CD4-positive, alpha-beta T cell treated with Interleukin-12 subunit alpha and Interleukin-12 subunit beta, for 1 hour (primary cell): ENCODE data around the gene CDC14A.
"Not testable (repeated sequence)": the region's sequence is repeated elsewhere in the genome, so short reads cannot be mapped to it uniquely, and the experiment has no call there.

ENCODE experiments used
- DNase-seq: peaks from one replicate; pipeline ENCODE4 v3.0.0-alpha.2; 2020

CDC14A gene

DNA sequence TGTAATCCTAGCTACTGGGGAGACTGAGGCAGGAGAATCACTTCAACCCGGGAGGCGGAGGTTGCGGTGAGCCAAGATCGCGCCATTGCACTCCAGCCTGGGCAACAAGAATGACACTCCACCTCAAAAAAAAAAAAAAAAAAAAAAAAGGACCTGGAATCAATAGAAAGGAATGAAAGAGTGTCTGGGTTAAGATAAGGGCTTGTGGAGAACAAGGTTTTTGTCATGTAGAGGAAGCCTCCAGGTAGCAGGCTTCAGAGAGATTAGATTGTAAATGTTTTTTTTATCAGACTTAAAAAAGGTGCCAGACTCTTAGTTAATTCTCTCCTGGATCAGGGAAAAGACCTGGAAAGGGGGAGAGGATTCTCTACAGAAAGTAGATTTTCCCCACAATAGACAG lies 14.4 kb upstream of the CDC14A start:
- DNase-seq, result not testable (repeated sequence)

DNA sequence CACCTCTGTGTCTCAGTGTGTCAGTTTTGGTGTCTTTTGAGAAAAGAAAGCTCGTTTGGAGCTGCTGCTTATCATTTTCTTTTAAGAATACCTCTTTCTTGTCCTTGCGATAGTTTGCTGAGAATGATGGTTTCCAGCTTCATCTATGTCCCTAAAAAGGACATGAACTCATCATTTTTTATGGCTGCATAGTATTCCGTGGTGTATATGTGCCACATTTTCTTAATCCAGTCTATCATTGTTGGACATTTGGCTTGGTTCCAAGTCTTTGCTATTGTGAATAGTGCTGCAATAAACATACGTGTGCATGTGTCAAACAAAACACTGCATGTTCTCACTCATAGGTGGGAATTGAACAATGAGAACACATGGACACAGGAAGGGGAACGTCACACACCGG lies 12.6 kb upstream of the CDC14A start:
- not testable (repeated sequence) for DNase-seq

DNA sequence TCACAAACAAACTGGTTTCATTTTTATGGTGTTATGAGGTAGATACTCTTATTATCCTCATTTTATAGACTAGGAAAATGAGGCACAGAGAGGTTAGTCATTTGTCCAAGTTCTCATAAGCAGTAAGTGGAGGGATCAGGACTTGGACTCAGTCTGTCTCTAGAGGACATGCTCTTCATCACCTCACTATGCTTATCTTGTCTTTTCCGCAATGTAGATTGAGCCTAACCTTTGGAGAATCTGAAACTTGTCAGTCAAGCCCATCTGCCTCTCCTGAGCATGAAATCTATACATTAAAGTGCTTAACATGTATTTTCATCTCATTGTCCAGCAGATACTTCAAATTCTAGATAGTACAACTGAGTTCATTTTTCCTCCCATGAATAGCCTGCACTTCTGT lies 11.8 kb upstream of the CDC14A start:
- DNase-seq, result no peak

DNA sequence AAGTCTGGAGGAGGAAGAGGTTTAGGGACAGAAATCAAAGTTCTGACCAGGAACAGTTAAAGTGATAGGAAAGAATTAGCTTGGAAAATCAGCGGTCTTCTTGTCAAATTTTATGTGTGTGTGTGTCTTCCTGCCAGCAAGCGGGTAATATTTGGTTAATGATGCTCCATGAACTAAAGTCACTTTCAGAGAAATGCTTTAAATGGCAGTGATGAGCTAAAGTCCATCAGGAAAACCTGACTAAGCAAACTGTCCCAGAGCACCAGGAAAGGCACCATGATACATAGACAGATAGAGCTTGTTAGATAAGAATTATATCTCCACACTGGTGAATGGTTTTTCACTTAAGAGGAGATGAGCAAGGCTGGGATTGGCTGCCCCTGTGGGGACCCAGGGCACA lies 10.0 kb upstream of the CDC14A start:
- DNase-seq, result no peak

DNA sequence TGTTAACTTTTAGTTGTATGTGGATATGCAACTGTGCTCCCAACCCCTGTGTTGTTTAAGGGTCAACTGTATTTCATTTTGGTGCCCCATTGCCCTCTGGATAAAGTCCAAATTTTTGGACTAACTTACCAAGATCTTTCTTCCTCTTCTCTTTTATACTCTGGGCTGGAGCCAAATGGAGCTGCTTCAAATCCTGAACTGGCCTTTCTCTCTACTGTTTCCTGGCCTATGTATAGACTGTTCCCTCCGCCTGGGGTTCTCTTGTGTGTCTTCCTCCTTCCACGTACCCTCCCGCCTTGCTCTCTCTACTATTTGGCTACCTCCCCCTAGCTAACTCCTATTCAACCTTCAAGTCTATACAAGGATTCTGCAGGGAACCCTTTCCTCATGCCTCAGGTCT lies 8.4 kb upstream of the CDC14A start:
- DNase-seq, result no peak

DNA sequence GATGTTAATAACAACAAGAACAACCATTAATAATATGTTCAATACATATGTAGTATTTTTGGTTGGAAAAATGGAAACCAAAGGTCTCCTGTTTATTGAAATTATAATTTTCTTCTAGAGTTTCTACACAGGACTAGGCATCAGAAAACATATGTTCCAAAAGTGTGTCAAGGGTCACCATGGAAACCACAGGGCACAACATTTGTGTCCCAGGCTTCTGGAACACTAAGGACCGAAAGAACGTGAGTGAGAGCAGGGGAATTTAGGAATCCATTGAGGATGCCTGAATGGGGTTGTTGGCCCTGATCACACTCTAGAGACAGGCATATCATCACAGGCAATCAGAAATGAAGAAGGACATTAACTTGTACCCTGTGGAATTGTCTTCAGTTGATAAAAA lies 7.5 kb upstream of the CDC14A start:
- no peak for DNase-seq

DNA sequence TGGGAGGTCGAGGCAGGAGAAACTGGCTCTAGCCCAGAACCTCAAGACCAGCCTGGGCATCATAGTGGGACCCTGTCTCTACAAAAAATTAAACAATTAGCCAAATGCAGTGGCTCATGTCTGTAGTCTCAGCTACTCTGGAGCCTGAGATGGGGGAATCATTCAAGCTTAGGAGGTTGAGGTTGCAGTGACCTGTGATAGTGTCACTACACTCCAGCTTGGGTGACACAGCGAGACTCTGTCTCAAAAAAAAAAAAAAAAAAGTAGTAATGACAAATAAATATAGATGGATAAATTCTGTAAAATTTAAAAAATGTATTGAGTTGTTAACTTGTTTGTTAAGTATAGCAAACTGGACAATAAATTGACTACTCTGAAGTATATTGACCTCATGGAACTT lies 5.9 kb upstream of the CDC14A start:
- no peak for DNase-seq

DNA sequence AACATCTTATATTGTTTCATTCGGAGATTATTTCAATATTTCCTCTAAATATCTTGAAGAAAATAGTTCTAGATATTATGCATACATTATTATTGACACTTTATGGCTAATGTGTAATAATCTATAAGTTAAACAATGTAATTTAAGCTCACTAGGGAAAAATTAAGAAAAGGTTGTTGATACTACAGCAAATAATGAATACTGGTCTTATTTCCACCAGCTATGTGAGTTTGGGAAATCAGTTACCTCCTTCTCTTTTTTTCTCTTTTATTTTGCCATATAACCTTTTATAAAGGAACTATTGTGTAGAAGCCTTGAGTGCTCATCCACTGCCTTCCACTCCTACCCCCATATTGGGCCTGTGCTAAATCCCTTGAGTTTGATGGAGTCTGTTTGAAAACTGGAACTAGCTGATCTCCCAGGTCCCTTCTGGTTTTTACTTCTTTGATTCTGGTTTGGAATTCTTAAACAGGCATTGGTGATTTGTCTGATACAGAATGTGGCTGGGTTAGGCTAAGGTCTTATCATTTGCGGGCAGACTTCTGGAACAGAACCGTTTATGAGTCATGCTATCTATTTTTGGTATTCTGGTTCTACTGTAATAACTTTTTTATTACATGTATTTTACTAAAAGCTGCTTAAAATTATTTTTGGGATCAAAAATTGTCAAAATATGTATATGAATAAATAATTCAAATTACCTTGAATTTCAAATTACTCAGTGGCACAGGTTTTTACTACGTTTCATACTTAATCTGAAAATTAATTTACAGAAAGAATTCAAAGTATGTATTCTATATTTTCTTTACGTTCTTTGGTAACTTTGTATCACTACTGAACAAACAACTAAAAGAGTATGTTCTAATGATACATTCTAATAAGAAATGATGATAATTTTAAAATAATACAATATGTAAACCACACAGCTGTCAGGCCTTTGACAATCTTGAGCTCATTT lies 5.0 kb upstream of the CDC14A start:
- DNase-seq, result no peak

DNA sequence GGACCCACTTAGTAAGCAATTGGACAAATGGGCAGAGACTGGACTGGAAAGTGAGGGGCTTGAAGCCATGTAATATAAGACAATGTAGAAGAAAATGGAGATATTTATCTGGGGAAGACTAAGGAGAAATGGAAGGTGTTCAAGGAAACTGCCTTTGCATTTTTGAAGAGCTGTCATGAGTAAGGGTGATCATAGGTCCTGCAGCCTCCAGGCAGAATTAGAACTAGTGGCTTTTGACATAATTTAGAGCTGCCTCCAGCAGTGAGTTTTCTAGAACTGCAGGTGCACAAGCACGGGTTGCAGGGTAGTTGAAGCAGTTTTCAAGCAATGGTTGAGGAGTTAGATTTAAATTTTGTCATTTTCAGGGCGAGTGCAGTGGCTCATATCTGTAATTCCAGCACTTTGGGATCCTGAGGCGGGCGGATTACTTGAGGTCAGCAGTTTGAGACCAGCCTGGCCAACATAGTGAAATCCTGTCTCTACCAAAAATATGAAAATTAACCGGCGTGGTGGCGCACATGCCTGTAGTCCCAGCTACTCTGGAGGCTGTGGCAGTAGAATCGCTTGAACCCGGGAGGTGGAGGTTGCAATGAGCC lies 3.7 kb upstream of the CDC14A start:
- no peak for DNase-seq

DNA sequence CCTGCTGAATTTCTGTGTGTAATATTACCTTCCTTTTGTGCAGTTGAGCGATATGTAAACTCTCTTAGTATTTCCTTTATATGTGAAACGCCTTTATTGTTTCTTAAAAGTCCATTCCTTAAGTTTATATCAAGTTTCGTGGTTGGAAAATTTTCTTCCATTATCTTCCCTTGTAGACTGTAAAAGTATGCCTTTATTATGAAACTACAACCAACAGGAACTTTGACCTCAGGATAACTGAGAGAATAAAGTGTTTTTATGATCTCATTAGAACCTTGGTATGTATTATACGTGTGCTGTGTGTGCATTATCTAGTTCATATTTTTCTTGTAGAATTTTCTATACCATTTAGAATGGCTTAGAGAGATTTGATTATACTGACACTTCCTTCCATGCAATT lies 3.1 kb upstream of the CDC14A start:
- DNase-seq, result no peak

DNA sequence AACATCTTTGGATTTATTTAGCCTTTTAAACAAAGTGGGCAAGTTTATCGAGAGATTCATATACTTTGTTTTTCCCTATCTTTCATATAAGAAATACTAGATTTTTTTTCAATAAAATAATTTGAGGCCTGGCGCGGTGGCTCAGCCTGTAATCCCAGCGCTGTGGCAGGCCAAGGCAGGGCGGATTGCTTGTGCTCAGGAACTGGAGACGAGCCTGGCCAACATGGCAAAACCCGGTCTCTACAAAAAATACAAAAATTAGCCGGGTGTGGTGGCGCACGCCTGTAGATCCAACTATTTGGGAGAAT lies 1.6 kb upstream of the CDC14A start:
- DNase-seq, result no peak

DNA sequence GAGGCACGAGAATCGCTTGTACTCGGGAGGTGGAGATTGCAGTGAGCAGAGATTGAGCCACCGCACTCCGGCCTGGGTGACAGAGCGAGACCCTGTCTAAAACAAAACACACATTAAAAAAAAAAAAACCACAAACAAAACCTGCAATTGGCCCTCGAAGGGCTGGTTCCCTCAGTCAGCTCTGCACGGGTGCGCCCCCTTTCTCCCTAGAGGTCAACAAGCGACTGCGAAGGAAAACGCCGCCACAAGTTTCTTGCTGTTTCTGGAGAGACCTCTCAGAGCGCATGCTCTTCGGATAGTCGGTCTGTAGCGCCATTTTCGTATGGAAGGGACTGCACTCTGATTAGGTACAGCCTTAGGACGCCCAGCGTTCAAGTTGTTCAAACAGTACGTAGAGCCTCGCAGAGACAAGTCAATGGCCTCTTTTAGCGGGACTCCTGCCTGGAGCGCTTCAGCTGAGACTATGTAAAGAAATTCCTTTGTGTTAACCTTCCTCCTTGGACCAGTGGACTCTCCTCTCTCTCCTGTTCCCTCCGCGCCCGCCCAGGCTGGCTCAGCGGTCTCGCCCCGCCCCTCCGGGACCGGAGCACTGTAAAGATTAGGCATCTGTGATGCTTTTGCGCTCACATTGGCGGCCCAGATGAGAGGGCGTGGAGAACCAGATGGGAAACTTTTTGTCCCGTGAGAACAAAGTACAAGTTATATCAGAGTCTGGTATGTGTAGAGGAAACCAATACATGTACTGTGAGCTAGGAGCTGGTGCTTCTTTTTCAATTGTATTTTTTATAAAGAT lies 1.0 kb upstream of the CDC14A start:
- DNase-seq, result peak; percentile 89

DNA sequence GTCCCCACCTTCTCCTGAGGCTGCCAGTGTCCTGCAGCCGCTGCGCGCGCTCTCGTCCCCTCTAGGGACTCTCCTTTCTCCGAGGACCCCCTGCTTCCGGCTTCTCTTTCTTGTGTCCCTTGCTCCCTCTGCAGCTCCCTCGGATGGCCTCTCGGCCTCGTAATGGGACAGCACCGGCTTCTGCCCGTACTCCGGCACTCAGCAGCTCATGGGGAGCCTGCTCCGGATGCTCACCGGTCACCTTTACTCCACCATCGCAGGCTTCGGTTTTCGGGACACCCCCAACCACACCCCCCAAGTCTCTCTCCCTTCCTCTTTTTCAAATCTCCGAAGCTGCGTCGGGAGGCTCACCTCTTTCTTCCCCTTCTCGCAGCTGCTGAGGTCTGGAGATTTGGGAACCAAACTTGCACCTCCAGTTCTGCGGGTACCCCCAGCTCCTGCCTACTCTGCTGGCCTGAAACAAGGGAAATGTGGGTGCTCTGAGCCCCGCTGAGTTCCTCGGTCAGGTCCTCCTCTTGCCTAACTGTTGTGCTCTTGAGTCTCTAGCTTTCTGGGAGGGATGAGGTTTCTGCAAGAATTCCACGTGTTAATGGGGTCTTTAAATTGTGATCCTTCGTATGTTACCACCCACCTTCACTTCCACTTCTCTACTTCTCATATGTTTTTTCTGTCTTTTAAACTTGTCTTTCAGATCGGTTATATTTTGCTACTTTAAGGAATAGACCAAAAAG lies 930 bp downstream of the CDC14A start:
- DNase-seq, result peak; percentile 52

DNA sequence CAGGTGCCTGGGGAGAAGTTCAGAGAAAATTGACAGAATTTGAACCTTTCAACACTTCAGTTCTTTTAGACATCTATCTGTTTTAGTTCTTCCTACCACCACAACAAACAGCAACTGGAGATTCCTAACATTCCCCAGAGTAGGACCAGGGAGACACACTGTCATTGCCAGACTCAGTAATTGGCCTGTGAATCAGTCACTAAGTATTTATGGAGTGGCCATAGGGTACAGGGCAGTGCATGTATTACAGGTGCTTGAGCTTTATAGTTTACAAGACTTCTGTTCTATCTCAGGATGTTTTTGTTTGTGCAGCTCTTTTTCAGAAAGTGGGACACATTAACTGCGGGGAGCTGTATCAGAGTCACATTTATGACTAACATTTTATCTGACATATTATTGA lies 1.7 kb downstream of the CDC14A start:
- no peak for DNase-seq

DNA sequence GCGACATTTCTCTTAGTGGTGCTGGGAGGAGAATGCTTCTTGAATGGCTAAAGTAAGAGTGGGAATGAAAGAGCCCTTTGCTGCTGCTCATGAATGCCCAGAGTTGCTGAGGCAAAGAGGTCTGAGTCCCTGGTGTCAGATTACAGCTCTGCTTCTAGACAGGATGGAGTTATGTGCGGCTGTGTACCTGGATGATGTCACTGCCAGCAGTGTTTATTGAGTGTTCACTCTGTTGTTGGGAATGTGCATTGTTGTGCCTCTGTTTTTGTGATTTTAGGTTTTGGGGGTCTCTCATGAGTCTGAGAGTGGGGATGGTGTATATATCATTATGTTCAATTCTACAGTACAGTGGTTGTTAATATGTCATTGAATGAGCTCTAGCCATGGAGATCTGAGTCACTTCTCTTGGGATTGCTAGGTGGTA lies 2.7 kb downstream of the CDC14A start:
- peak; percentile 59 for DNase-seq

DNA sequence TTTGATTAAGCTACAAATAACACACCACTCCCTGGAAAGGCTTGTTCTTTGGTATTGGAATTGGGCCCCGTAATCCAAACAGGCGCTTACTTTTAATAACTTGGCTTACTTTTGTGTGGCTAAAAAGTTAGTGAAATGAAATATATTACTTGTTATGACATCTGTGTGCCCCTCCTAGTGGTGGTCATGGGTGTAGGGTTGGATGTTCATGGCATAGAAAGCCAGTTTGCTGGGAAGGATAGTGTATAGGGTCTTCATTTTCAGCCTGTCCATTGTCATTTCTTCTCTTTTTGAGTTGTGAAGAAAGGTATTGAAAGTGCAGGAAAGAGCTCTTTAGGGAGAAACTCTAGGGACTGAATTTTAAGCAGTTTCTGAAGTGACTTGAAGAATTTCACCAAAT lies 5.9 kb downstream of the CDC14A start:
- peak; percentile 42 for DNase-seq

DNA sequence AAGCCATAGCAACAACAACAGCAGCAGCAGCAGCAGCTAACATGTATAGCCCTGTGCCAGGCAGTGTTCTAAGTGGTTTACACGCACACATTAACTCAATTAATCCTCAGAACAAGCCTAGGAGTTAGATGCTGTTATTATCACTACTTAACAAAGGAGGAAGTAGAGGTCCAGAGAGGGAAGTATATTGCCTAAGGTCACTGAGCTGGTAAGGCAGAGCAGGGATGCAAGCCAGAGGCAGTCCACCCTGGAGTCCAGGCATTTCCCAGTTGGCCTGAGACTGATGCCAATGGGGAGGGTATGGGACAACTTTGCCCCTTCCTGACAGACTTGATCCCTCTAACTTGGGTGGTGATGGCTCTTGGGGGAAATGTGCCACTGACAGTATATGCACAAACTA lies 6.8 kb downstream of the CDC14A start:
- no peak for DNase-seq

DNA sequence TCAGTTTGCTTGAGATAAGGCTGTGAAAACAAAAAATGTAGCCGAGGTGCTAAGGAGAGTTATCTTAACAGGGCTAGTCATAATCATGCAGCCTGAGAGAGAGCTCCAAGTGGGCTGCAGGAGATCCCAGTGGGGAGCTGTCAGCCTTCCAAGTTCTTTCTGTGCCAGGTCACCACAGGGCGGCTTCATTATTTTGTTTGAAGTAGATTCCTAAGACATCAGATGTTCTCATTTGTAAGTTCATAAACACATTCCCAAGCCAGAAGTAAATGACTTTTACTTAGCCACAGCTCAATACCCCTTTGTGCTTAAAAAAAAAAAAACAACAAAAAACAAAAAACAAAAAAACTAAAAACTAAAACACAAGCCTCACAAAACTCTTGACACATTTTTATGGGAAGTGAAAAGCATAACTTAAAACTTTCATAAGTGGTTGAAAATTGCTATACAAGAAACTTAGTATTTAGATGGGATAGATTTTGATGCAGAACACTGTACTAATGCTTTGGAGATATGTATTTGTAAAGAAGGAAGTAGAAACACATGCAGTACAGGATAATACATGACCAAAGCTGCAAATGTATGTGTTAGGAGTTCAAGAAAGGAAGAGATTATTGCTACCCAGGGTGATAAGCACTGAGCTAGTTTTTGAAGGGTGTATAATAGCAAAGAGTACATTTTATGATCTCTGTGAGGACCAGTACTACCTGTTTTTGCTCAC lies 8.6 kb downstream of the CDC14A start:
- DNase-seq, result no peak

DNA sequence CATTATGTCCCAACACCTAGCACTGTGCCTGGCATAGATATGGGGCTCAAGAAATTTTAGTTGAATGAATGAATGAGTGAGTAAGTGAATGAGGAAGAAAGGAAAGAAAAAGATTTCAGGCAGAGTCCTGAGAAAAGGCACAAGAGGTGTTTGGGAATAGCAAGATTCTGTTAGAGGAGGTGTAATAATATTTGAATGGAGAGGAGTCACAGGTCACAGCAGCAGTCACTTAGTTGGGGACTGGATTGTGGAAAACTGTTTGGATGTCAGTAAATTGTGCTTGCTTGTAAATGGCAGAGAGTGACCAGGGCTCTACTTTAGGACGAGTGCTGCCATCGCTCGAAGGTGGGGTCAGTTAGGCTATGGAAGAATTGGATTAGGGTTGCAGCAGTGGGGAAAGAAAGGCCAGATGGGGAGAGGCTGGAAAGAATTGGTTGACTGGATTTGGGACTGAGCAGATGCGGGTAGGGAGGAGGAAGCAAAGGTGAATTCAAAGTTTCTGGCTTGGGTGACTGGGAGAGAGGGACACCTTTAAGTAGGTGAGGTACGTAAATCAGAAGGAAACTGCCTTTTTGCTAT lies 9.3 kb downstream of the CDC14A start:
- DNase-seq, result no peak

DNA sequence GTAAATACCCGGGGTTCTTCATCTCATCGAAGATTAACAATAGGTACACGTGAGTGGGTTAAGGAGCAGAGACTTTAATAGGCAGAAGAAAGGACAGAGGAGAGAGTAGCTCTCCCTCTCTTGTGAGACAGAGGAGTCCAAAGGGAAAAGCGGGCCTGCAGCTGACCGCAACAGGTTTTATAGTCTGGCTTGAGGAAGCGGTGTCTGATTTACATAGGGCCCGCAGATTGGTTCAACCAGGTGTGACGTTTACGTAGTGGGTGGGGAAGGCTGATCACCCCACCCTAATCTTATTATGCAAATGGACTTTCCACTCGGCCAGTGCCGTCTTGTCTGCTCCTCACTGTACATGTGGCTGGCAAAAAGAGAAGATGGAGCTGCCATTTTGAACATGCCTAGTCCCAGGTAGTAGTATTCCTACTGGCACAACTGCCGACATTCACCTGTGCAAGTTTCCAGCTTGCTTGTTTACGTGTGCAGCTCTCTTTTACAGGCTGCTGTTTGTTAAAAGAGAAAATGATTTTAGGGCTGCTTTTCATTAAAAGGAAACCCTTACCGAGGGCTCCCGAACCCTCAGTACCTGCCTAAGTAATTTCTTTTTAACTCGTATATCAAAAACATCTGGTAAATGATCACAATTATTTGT lies 10.6 kb downstream of the CDC14A start:
- no peak for DNase-seq

DNA sequence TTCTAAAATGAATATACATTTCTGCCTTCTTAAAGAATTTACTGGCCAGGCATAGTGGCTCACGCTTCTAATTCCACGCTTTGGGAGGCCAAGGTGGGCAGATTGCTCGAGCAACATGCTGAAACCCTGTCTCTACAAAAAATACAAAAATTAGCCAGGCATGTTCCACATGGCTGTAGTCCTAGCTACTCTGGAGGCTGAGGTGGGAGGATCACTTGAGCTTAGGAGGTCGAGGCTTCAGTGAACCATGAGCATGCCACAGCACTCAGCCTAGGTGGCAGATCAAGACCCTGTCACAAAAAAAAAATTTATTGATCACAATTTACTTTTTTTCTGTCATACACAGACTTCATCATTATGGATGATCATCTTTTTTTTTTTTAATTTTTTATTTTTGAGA lies 11.5 kb downstream of the CDC14A start:
- no peak for DNase-seq

DNA sequence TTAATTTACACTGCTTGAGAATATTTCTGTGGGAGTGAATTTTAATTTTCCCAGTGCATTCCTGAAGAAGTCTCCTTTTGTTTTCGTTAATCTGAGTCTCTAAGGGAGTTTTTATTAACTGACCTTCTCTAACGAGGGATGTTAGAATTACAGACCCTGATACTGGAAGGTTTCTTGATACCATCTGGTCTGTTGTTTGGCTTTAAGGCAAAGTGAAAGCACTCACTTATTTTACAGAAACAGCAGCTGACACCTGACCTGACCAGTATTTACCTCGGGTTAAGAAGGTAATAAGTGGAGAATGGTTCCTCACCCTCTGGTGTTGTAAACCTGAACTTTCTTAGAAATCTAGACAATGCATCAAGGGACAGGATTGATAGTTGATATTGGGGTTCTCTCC lies 12.4 kb downstream of the CDC14A start:
- no peak for DNase-seq
